Stimulated activated CD4-positive, alpha-beta T cell treated with anti-CD3 and anti-CD28 coated beads, TNF-alpha, amount 100 ng/mL, for 48 hours (primary cell): ENCODE data around the gene SMTN.
"Not testable (repeated sequence)": the region's sequence is repeated elsewhere in the genome, so short reads cannot be mapped to it uniquely, and the experiment has no call there.

ENCODE experiments used
- DNase-seq, 3 donors: peaks; one replicate each; pipeline ENCODE4 v3.0.0-alpha.2; 2020; ENCODE audit warnings: low read depth in 3 of 3

SMTN gene

GRCh38 chr22:31090217-31091085 is 9.3 kb downstream of the SMTN start:
- no peak for DNase-seq

GRCh38 chr22:31091106-31091975 is 10.2 kb downstream of the SMTN start:
- no peak for DNase-seq

GRCh38 chr22:31092161-31092560 is 11.0 kb downstream of the SMTN start:
- no peak for DNase-seq

DNA sequence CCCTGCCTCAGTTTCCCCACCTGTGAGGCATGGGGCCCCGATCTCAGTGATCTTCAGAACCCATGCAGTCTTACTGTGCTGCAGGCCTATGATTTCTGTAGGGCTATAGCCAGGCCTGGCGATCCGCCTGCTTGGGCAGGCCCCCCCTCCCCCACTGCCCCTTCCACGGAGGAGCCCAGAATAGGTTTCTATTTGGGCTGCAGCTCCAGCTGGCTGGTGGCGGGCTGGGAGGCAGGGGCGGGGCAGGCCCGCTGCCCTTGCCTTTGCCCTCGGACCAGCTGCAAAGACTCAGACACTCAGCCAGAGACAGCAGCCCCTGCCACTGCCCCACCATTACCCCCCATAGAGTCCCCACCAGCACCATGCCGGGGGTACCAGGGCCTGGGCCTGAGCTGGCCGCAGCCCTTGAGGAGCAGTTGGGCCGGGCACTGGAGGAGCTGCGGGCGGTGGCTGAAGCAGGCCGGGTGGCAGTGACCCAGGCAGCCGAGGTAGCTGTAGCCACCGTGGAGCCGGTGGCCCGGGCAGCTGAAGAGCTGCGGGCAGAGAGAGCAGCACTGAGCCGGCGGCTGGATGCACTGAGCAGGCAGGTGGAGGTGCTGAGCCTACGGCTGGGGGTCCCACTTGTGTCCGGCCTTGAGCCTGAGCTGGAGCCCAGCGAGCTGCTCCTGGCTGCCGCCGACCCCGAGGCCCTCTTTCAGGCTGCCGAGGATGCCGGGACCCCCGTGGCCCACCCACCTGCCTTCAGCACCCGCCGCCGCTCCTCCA is 12.2 kb downstream of the SMTN start:
- DNase-seq: no peak

DNA sequence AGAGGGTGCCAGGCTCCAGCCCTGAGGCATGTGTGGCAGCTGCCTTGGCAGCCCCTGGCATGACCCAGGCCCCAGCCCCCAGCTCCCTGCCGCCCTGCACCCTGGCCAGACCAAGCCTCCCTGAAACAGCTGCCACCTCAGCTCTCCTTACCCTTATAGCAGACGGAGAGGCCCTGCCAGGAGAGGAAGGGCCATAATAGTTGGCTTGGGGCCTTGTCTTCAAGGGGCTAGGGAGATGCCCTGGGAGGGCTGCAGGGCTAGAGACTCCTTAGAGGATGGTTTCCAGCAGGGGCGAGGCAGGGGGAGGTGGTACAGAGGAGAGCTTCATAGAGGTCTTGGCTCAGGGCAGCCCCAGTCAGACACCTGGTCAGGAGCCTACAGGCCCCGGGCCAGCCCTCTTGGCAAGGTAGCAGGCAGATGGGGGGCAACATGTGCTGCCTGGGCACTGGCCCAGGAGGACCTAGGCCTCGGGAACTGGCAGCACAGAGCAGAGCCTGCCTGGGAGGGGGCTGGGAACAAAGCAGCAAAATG is 13.0 kb downstream of the SMTN start:
- DNase-seq: no peak

GRCh38 chr22:31094741-31095140 is 13.6 kb downstream of the SMTN start:
- no peak for DNase-seq

GRCh38 chr22:31095637-31096249 is 14.6 kb downstream of the SMTN start:
- DNase-seq: no peak

- no peak for DNase-seq
These were observed 15.7 kb downstream of the SMTN start for GRCh38 chr22:31096657-31097279.

DNA sequence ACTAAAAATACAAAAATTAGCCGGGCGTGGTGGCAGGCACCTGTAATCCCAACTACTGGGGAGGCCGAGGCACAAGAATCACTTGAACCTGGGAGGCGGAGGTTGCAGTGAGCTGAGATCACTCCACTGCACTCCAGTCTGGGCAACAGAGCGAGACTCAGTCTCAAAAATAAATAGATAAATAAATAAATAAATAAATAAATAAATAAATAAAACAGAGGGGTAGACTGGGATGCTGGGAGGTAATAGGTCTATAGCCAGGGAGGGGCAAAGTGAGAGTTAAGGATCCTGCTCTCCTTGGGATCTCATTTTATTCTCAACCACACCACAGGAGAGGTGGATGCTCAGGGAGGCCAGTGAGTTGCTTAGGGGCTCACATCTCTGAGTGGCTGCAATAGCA is 16.4 kb downstream of the SMTN start:
- DNase-seq: not testable (repeated sequence)

- no peak for DNase-seq
These were observed 17.0 kb downstream of the SMTN start for GRCh38 chr22:31097941-31098631.

DNA sequence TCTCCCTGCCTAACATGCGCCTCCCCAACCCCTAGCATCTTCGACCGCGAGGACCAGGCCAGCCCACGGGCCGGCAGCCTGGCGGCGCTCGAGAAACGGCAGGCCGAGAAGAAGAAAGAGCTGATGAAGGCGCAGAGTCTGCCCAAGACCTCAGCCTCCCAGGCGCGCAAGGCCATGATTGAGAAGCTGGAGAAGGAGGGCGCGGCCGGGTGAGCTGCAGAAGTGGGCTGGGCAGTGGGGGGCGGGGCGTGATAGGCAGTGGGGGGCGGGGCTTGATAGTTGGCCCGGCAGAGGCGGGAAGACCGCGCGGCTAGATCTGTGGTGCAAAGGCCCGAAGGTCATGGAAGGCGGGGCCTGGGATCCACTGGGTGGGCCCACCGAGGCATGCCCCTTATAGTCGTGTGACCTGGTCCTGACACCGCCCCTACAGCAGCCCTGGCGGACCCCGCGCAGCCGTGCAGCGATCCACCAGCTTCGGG is 17.6 kb downstream of the SMTN start:
- DNase-seq: no peak

GRCh38 chr22:31099386-31099785 is 18.3 kb downstream of the SMTN start:
- no peak for DNase-seq

GRCh38 chr22:31099841-31100761 is 19.0 kb downstream of the SMTN start:
- DNase-seq: no peak

- DNase-seq: no peak
These were observed 19.8 kb downstream of the SMTN start for GRCh38 chr22:31100762-31101525.

GRCh38 chr22:31102441-31103081 is 21.4 kb downstream of the SMTN start:
- no peak for DNase-seq

GRCh38 chr22:31103111-31103510 is 22.0 kb downstream of the SMTN start:
- no peak for DNase-seq

GRCh38 chr22:31103899-31104694 is 23.0 kb downstream of the SMTN start:
- no peak for DNase-seq
